HuH-7.5 (cell line): ENCODE results near the gene SERPINE1.

Source experiments
- DNase-seq: peaks from one replicate; pipeline ENCODE4 v3.0.0; 2011; ENCODE audit warnings: low spot score

Gene SERPINE1

GRCh38 chr7:101156866-101157589 lies 30.1 kb downstream of the SERPINE1 start:
- no peak for DNase-seq

- DNase-seq, result no peak
Observed at GRCh38 chr7:101159696-101160674, 33.1 kb downstream of the SERPINE1 start.

DNA sequence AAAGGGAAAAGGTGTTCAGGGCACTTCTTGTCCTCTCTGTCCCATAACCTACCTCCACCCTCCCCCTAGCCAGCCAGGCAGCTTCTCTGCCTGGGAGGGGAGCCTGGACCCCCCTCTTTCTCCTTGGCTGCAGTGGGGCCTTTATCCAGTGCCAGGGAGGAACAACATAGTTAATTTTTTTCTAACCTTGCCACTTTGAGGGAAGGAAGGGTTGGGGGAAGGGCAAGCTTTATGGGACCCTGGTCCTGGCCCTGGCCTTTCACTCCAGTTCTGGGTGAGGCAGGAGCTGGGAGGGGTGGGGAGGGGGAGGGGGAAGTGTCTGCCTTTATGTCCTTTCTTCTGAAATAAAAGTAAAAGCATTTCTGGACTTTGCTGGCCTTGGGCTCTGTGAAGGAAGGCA lies 34.0 kb downstream of the SERPINE1 start:
- no peak for DNase-seq

DNA sequence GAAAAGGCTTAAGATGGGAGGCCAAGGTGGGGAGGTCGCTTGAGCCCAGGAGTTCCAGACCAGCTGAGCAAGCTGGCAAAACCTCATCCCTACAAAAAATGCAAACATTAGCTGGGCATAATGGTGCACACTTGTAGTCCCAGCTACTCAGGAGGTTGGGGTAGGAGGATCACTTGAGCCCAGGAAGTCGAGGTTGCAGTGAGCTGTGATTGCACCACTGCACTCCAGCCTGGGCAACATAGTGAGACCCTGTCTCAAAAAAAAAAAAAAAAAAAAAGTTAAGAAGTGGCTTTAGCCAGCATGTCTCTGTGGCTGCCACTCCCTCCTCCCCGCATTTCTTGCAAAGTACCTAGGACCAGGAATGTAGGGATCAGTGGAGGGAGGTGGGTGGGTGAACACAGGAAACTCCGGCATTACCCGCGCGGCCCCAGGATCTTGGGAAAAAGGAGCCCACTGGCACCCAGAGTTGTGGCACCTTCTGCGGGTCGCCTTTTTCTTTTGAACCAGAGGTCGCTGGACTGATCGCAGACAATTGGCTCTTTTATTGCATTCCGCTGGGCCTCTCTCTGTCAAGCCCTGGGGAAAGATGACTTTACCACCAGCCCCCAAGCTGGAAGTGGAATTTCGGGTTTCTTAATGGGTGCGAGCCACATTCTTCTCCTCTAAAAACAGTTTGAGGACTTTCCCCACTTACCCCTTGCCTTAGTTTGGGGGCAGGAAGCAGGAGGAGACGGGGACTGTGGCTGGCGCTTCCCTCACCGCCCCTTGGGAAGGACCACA lies 35.0 kb downstream of the SERPINE1 start:
- peak; percentile 14 for DNase-seq

DNA sequence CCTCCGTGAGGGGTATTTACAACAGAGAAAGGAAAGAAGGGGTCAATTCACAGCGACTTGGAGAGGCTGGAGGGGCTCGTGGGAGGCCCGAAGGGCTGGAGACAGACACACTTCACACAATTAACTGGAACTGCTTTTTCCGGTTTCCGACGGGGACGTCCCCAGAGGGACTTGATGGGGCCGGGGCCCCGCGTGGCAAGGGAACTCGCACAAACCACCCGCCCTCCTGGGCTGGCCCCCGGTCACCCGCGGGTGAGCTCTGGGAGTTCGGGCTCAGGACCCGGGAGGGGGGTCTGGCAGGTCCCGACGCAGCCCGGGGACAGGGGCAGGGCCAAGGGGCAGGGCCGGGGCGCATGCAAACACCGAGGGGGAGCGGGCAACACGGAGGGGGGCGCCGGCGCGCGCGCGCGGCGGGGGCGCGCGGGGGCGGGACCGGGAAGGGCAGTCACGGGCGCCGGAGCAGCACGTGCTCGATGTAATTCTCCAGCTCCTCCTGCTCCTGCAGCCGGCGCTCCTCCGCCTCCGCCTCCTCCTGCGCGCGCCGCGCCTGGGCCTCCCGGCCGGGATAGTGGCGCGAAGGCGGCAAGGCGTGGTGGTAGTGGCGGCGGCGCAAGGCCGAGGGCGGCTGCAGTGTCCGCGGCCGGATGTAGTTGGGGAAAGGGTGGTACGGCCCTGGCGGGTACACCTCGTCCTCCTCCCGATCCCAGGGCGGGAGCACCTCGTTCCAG lies 35.8 kb downstream of the SERPINE1 start:
- DNase-seq, result peak; percentile 69

DNA sequence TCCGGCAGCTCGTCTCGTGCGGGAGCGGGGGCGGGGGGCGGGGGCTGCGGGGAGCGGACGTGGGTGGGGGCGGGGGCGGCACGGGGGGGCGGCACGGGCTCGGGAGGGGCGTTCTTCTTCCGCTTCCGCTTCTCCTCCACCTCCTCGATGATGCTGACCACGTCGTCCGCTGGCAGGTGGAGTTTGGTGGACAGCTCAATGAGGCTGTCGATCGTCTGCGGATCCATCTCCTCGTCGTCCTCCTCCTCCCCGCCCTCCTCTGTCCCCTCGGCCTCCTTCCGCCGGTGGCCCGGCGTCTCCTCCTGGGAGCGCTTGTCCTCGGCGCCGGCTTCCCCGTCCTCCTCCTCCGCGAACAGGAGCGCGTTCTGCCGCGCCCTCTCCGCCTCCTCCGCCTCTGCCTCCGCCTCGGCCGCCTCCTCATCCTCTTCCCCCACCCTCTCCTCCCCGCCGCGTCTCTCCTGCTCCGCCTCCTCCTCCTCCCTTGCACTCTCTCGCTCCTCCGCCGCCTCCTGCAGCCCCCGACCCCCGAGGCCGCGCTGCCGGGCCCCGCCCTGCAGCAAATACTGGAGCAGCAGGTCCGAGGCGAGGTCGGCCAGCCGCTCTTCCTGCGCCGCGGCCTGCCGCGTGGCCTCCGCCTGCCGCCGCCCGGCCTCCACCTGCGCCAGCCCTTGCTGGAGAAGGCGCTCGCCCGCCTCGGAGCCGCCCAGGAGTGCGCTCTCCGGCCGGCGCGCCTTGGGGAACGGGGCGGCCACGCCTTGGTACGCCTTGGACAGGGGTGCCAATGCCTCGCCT lies 36.6 kb downstream of the SERPINE1 start:
- DNase-seq, result peak; percentile 41

DNA sequence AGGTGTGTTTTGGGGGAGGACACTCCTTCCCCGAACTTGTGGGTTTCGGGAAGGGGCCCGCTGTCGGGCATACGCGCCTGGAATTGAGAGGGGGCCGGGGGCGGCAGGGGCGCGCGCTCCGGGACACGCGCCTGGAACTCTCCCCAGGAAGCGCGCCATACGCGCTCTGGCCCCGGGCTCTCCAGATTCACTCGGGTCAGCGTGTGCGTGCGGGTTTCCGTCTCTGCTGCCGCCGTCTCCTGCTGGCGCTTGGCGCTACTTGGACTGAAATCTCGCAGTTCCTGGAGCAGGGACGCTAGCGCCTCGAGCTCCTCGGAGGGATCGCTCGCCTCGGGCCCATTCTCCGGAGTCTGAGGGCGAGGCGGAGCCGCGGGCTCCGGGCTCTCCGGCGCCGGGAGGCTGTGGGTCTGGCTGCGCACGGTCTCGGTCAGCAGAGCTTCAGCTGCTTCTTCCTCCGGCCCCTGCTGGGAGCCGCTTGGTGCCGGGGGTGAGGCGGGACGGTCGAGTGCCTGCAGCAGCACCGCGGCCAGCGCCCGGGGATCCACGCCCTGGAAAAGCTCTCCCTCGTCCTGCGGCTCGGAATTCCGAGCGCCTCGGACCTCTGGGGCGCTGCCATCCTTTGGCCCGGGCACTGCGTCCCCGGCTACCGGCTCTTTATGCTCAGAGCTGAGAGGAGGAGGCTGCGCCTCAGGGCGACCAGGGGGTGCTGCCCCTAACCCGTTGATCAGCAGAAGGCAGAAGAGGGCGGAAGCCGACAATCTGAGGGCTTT lies 37.4 kb downstream of the SERPINE1 start:
- DNase-seq, result peak; percentile 83

GRCh38 chr7:101165075-101165957 lies 38.4 kb downstream of the SERPINE1 start, which contains the start of gene VGF:
VGF (minus strand) TSS chr7:101165569; CDS start chr7:101164843, 726 bp downstream.
- DNase-seq, result peak; percentile 99

- no peak for DNase-seq
Observed at GRCh38 chr7:101165958-101166647, 39.2 kb downstream of the SERPINE1 start.

DNA sequence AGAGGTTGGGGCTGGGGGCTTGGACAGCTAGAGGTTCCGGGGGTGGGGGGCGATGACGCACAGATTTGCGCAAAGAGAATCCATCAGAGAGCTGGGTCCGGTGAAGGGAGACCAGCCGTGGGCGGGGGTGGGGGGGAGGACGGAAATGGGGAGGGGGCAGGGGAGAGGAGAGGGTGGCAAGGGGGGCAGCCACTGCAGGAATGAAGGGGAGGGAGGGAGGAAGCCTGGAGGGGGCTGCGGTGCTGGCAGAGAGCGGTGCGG lies 39.7 kb downstream of the SERPINE1 start:
- DNase-seq, result no peak

DNA sequence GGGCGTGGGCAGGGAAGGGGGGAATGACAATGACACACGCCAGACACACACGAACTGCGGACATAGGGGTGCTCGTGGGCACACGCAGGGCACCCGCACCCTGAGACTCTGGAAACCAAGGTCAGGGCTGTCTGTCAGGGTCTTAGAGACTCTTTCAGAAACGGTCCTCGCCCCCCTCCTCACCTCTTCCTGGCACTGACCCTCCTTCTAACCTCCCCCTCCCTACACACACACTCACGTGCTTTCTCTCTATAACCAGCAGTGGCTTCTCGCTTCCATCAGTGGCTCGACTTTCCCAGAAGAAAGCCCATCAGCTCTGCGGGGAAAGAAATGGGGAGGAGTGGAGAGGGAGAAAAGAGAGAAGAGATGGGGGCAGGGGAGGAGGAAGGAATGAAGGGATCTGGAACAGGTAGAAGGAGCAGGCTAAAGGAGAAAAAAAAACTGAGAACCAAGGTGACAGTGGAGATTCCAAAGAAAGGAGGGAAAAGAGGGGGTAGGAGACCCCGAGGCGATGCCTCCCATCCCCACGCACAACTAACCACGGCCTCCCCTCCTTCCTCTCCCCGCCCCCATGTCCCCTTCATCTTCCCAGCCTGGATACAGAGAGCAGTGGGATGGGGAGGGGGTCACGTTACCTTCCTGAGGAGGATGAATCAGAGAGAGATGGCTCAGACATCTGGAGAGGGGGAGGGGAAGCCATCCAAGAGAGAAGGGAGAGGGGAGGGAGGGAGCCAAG lies 40.2 kb downstream of the SERPINE1 start:
- DNase-seq, result no peak

- DNase-seq, result no peak
Observed at GRCh38 chr7:101167645-101168411, 40.9 kb downstream of the SERPINE1 start.

- no peak for DNase-seq
Observed at GRCh38 chr7:101168412-101169049, 41.6 kb downstream of the SERPINE1 start.

GRCh38 chr7:101169110-101169837 lies 42.4 kb downstream of the SERPINE1 start:
- no peak for DNase-seq

- DNase-seq, result peak; percentile 90
Observed at GRCh38 chr7:101169838-101170551, 43.1 kb downstream of the SERPINE1 start.
